Neural progenitor cell (in vitro differentiated cells): ENCODE data around the gene RPL22.

Experiments used
- CTCF ChIP-seq: fragments of 200-600 bp; sonication (generic); IDR thresholded peaks from 2 replicates; pipeline ENCODE4 v1.5.1; 2017; ENCODE audit warnings: antibody characterized with exemption, mild to moderate bottlenecking
- EZH2phosphoT487 ChIP-seq: fragments of 200-600 bp; sonication (generic); IDR thresholded peaks from 2 replicates; pipeline ENCODE4 v1.6.1; 2017; ENCODE audit warnings: antibody characterized with exemption

GRCh38 chr1:6167391-6168303 lies 31.7 kb downstream of the RPL22 start:
- no peak for TF ChIP-seq CTCF
- TF ChIP-seq EZH2phosphoT487, result no peak
